GM18873 (cell line): Measurements from ENCODE around the gene ATOSB.

Source experiments
- ATAC-seq: cut with Tn5 transposase; IDR thresholded peaks from one replicate; pipeline ENCODE4 v1.9.1; 2021; ENCODE audit warnings: mild to moderate bottlenecking, moderate library complexity, moderate number of reproducible peaks; ENCODE audit not compliant: unreplicated experiment, low FRiP score

Gene ATOSB

DNA sequence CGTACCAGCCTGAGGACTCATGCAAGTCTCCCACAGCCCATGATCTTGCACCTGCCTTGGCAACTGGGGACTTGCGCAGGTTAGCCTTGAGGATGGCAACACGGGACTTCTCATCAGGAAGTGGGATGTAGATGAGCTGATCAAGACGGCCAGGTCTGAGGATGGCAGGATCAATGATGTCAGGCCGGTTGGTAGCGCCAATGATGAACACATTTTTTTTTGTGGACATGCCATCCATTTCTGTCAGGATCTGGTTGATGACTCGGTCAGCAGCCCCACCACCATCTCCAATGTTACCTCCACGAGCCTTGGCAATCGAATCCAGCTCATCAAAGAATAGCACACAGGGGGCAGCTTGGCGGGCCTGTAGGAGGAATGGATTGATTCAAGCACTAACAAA, 56.2 kb downstream of the ATOSB start:
- ATAC-seq, result no peak

DNA sequence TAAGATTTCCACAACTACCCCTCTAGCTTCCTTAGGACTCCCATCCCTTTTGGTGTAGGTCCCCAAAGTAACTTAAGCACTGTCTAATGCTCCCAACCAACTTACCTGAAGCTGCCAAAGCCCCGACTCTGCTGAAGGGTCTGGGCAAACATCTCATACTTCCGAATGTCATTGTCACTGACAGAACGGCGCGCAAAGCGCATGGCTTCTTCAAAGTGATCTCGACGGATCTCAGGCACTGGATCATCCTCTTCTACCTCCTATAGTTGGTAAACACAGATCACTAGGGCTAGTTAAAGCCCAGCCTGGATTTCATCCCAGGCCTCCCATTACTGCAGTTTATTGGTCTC, 58.4 kb downstream of the ATOSB start:
- ATAC-seq, result no peak

DNA sequence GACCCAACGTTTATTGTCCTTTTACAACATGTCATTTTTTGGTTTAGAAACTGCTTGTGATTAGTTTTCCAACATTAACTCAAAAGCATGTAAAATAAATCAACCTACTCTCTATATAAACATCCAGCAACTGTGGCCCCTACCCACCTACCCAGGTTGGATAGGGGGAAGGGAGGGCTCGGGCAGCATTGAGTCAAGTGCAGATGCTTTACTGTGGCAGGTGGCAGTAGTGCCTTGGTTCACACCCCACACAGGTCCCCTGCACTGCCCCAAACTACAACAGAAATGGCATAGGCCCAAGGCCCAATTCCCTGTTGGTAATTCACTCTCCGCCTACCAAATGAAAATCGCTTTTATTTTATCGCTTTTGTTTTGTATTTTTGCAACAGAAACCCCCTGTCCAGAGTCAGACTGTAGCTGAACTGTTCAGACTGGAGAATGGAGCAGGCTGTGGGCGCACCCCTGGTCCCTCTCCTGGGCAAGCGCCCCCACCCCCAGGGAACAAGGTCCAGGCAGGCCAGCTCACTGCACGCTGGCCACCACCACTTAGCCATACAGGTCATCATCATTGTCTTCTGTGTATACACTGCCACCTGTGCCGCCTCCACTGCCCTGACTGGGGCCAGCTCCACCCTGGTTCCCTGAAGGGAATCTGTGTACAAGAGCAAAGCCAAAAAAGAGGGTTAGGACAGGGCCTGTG, 58.9 kb downstream of the ATOSB start:
- no peak for ATAC-seq

DNA sequence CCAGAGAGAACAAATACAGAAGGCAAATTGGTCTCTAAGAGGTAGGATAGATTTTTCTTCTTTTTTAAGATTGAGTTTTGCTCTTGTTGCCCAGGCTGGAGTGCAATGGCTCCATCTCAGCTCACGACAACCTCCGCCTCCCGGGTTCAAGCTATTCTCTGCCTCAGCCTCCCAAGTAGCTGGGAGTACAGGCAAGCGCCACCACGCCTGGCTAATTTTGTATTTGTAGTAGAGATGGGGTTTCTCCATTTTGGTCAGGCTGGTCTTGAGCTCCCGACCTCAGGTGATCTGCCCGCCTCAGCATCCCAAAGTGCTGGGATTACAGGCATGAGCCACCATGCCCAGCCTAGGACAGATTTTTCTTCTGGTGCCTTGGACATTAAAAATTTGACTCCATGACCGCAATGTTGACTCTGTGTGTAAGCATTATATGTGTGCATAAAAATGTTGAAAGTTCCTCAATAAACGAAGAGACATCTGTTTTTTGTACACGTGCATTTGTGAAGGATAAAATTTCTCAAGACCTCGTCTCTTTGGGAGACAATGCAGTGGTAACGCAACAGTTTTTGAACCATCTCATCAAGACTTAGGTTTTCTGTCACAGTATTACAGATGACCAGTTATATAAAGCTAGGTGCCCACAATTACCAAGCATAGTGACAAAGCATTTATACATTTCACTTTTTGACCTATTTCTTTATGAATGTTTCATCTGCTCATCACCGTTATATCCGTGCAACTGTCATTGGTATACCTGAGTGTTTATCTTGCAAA, 60.6 kb downstream of the ATOSB start:
- ATAC-seq, result no peak

DNA sequence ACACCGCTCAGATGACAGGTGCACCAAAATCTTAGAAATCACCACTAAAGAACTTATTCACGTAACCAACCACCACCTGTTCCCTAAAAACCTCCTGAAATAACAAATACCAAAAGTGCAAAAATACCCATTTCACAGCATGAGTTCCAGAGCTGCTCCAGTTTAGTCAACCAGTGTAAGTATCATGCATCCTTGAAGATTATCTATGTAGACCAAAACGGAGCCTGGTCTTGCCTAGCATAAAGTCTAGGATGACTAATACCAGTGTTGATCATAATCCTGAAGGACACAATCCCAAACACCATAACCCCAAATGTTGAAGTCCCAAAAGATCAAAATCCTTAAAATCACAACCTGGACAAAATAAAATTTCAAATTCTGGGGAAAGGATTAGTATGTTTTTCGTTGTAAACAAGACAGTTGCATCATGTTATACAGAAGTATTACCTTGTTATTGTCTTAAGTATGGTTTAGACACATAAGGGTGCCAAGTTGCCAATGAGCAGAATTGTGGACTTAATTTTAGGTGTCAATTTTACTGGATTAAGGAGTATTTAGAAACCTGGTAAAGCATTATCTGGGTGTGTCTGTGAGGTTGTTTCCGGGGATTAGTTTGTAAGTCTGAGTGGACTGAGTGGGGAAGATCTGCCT, 61.4 kb downstream of the ATOSB start:
- no peak for ATAC-seq
